GM18505 (cell line): ENCODE measurements around the gene SND1.
"Not testable (repeated sequence)": the region's sequence is repeated elsewhere in the genome, so short reads cannot be mapped to it uniquely, and the experiment has no call there.

Source experiments
- ATAC-seq: cut with Tn5 transposase; IDR thresholded peaks from one replicate; pipeline ENCODE4 v1.9.1; 2021; ENCODE audit not compliant: unreplicated experiment
- POLR2A ChIP-seq: IDR thresholded peaks from 4 replicates; pipeline ENCODE4 v1.6.1; 2011; ENCODE audit warnings: borderline replicate concordance; ENCODE audit not compliant: insufficient read depth, insufficient read length; ENCODE audit errors: extremely low read depth

The SND1 gene

DNA sequence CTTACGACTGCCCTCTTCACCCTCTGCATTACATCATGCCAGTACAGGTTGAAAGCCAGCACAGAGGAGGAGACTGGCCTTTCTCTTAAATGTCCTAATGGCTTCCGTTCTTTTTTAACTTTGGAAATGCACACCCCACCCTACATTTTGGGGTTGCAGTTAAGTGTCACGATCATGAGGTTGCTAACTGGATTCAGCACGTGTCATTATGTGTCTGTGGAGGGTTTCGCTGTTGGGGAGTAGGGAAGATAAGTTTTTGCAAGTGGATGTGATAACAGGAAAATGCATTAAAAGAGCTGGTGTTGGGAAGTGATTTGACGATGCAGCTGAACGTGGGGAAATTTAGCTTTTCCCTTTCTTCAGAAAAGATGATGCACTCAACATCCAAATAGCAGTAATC lies 243.4 kb downstream of the SND1 start:
- ATAC-seq = no peak
- no peak for TF ChIP-seq POLR2A

DNA sequence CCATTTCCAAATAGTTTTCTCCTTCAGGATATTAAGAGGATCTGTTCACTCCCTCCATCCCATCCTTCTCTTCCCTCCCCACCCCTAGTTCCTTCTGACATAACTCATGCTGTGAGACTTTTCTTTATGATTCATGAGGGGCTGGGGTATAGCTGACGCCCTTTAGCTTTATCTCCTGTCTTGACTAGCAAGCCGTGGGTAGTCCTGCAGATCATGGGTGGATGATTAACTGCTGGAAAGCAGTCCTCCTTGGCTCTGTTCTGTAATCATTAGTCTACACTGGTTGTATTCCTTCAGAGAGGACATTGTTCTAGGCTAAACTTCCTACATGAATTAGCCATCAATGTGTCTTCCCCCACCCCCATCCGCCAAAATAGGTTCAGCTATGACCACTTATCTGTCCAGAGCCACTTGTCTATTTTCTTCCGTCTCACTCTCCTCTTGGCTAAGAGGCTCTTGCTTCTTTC lies 243.9 kb downstream of the SND1 start:
- ATAC-seq = no peak
- no peak for TF ChIP-seq POLR2A

GRCh38 chr7:127896659-127897058 lies 244.7 kb downstream of the SND1 start:
- ATAC-seq = no peak
- no peak for TF ChIP-seq POLR2A

GRCh38 chr7:127897704-127898454 lies 245.9 kb downstream of the SND1 start:
- no peak for ATAC-seq
- no peak for TF ChIP-seq POLR2A

- no peak for ATAC-seq
- TF ChIP-seq POLR2A = no peak
Observed at GRCh38 chr7:127899411-127899810, 247.4 kb downstream of the SND1 start.

GRCh38 chr7:127900141-127900540 lies 248.1 kb downstream of the SND1 start:
- no peak for TF ChIP-seq POLR2A
- no peak for ATAC-seq

DNA sequence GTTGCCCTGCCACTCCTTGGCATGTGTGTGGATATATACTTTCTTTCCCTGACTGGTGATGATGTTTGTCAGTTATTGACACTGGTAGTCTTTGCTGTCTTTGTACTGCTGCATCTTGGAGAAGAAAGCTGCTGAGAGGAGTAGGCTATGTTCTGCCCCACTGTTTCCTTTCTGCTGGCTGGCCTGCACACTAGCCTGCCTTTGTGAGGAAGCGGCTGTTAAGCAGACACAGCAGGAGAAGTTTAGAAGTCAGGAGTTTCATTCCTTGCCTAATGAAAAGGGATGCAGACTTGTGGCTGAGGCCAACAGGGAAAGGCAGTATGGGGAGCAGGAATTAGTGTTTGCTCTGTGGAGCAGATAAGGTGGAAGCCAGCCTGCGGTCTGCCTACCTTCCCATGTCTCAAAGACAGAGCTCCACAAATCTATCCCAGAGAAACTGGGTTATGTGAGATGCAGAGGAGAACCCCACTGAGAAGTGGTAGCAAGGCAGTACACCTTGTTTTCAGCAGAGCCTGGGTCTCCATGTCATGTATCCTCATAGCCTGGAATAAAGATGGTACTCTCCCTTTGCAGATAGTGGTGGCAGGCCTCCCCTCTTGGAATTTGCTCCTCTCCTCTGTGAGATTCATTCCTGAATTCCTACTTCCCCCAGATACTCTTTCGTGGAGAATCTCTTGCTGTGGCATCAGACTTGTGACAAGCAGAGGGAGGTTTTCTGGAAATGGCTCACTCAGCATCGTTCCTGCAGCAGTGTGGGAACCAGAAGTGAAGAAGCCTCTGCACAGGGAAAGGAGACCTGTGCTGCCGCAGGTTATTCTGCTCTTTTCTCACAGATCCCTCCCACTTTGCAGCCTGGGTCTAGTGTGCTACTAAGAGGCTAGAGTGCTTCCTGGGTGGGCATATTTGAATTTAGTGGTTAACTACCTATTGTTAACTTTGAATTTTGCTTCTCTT lies 249.0 kb downstream of the SND1 start:
- no peak for ATAC-seq

DNA sequence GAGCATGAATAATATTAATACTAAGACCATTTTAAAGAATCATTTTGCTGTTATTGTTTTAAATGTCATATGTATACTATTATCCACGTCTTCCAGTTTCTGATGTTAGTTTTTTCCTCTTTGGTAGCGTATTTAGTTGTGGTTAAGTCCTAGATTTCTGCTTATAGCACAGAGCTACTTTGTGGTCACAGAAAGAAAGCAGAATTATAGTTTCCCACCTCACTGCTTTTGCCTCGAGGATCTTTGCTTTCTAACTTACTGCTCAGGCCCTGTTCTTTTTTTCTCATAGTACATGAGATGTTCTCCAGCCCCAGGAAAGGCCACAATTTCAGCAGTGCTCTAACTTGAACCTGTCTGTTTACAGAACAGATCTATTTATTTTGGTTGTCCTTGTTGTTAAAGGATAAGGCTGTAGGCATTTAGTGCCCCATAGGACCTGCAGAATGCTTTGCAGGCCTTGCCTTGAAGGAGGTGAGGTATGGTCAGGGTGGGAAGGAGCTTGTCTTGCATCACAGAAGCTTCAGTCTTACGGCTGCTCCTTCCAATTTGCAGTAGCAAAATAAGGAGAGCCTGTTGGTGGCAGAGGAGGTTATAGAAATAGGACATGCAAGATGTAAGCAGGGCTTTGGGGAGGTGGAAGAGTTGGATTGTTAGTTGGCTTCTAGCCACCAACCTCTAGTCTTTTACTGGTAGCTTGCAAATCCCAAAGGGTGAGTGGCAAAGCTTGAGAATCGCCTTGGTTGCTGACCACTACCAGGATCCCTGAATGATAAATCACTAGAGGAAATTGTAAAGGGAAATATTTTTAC lies 250.1 kb downstream of the SND1 start:
- no peak for TF ChIP-seq POLR2A
- peak; percentile 43 for ATAC-seq

More for the DNA sequence above, 249.0 kb downstream of the SND1 start:
- TF ChIP-seq POLR2A = no peak

GRCh38 chr7:127902753-127903152 lies 250.8 kb downstream of the SND1 start:
- ATAC-seq = not testable (repeated sequence)

DNA sequence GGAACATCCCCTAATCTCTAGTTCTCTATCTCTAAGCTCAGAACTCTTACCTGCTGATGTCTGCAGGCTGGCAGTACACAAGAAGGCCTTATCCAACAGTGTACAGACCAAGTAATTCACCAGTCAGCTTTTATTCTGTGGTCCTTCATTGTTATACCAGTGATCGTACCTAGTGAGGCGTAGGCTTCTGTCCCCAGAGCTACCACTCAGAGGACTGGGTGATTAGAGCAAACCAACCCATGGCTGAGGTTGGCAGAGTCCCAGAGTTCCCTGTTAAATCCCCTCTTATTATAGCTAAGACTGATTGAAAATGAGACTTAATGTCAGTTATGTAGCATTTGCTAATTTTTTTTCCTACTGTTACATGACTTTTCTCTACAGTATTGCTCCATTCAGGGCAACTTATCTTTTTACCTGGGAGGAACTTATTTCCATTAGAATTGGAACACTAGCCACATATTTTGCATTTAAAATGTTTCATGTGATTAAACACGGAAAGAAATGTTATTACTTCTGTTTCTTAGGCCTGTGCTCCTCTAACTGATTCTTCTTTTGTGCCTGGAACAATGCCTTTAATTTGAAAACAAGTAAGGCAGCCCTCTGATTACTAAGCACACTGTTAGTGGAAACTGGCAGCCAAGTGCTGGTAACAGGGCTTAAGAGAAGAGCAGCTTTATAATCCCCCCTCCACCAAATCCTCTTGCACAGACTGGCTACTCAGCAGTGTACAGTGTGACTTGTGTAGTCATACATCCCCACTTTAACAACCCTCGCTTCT lies 252.1 kb downstream of the SND1 start:
- TF ChIP-seq POLR2A = no peak
- ATAC-seq = no peak

DNA sequence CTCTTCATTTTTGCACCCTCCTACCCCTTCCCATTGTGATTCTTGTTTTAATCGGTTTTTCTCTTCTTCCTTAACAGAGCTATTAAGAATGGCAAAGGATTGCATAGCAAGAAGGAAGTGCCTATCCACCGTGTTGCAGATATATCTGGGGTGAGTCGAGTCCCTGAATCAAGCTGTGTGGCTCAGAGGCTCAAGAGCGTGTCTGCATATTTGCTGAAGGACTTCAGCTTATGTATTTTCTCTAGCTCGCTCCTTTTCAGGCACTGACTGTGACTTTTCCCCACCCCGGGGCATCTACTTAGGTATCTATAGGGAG lies 252.6 kb downstream of the SND1 start:
- no peak for ATAC-seq
- TF ChIP-seq POLR2A = no peak

GRCh38 chr7:127905021-127905420 lies 253.0 kb downstream of the SND1 start:
- no peak for ATAC-seq
- TF ChIP-seq POLR2A = no peak
